Dedifferentiated amniotic fluid mesenchymal stem cell (primary cell): ENCODE data around the gene VPS13C.
"Not testable (repeated sequence)": the region's sequence is repeated elsewhere in the genome, so short reads cannot be mapped to it uniquely, and the experiment has no call there.

Experiments
- DNase-seq: peaks from one replicate; pipeline ENCODE4 v3.0.0-alpha.2; 2016; ENCODE audit errors: extremely low spot score

VPS13C gene

GRCh38 chr15:62069551-62069950 lies 9.3 kb upstream of the VPS13C start:
- DNase-seq = no peak

DNA sequence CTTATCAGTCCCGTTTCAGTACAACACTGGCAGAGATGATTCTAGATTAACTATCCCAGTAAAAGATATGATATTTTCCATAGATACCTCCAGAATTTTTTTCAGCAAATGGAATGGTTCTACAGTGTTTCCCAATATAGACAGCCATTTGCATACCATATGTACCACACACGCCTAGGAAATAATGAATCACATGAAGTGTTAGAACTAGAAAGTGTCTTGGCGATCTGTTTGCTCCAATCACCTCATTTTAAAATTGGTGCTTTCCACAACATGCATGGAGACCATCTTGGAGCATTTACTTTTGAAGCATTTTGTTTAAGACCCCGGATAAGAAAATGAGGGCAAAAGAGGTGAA lies 8.5 kb upstream of the VPS13C start:
- DNase-seq = no peak

DNA sequence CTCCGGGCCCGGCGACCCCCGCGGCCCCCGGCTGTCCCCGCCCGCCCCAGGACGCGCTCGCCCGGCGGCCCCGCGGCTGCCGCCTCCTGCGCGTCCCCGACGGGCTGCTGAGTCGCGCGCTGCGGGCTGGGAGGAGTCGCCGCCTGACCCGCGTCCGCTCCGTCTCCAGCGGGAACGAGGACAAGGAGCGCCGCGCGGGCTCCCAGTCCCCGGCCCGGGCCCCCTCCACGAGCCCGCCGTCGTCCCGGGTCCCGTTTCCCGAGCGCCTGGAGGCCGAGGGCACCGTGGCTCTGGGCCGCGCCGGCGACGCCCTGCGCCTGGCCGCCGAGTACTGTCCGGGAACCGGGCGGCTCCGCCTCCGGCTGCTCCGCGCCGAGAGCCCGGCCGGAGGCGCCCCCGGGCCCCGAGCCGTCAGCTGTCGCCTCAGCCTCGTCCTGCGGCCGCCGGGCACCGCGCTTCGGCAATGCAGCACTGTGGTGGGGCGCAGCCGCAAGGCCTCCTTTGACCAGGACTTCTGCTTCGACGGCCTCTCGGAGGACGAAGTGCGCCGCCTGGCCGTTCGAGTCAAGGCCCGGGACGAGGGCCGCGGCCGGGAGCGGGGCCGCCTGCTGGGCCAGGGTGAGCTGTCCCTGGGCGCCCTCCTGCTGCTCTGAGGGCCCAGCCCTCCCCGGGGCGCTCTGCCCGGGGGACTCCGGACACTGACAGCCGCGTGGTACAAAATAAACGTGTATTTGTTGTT lies 8.0 kb upstream of the VPS13C start:
- DNase-seq = no peak

- DNase-seq = no peak
Measured at GRCh38 chr15:62067448-62068044, 7.3 kb upstream of the VPS13C start.

DNA sequence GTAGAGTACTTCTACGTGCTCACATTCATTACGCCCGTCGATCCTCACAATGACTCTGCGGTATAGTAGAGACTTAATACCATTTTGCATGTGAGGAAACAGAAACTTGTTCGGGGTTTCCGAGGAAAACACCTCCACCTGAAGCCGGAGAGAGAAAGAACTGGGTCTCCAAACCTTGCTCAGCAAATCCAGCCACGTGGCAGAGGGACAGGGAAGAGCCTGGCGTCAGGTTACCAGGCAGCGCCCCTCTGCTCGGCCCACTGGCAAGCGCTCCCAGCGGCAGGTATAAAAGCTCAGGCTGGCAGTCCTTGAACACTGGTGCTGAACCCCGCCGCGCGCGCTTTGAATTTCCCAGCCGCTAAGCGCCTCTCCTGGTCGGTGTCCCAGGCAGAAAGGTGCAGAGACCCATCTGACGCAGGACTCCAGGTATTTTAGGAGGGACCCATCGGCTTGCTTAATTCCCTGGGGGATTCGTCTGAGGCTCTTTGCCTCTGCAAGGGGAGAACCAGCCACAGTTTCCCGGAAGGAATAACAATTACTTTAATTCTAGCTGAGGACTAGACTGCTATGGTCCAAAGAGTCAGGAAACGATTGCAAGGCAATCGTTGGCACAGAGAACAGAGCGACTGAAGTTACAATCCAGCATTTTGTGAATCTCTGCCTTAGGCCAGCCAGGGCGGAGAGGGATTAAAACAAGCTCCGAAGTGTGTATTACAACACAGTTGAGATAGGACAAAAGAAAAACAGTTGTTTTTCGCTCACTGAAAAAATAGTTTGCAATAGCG lies 6.6 kb upstream of the VPS13C start, which contains the start of gene C2CD4A:
Gene C2CD4A, plus strand, starts transcription at position 315 of the 785 bp plus-strand sequence. CDS start 637 bp downstream, outside the sequence.
- no peak for DNase-seq

DNA sequence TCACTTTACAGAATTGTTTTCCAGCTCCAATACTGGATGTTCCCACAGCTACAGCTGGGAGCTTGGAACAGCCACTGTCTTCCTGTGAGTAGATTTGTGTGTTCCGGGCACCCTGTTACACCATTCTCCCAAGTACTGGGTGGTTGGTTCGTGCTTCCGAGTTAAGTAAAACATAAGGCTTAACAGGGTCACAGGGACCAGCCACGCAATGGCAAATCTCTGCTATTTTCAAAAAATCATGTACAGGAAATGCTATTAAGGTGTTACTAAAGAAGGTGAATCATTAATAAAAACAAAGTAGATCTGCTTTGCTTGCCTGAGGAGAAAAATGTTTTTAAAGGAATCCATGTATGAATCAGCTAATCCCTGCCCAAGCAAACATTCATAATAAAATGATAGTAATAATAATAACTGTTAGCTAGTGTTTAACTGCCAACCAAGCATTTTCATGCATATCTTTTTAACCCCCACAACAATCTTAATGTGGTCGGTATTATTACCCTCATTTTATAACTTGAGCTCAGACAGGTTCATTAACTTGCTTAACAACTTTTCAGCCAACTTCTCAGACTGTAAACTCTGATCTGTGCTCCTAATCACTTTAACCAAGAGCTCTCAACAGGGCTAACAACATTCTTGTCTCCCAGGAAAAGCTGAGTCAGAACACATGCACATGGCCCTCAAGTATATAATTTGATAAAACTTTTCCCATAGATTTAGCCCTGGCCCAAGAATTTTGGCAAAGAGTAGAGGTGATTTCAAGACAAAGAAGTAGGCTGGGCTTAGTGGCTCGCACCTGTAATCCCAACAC lies 3.8 kb upstream of the VPS13C start:
- no peak for DNase-seq

- no peak for DNase-seq
Measured at GRCh38 chr15:62060896-62061280, 641 bp upstream of the VPS13C start.

DNA sequence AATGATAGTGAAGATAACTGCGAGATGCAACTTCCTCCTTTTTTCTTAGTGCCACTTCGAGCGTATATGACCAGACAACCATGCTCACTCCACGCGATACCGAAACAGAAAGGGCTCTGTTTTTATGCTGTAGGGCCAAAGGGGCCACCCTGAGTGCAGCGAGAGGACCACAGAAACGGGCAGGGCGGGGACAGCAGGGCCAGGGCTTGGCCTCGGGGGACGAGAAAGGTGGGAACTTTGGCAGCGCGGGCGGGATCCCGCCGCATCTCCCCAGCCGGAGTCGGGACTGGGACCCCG lies 483 bp downstream of the VPS13C start:
- peak; percentile 49 for DNase-seq

DNA sequence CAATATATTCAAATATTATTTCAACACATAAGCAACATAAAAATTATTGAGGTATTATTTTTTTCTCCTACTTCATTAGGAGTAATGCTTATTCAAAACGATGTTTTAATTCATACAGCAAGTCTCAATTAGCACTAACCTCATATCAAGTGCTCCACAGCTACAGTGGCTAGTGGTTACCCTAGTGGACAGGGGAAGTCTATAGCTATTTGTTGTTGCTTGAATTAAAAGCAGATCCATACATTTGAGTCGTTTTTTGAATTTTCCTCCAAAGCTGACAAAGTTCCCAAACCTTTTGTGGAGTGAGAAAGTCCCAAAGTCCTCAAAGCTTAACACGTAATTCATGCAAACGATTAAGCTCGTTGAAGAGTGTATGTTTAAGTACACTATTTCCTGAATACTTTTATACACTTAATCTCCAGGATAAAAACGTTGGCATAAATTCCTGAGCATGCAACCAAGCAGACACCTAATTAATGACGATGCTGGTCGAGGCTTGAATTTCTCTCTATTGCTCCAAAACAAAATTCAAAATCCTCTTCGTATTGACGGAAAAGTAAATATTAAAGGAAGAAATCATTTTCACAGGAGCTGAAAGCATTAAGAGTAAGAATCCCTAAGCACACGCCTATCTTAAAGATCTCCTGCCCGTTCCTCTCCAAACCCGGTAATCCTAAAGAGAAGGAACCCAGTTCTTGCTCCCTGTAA lies 985 bp downstream of the VPS13C start:
- DNase-seq = no peak

DNA sequence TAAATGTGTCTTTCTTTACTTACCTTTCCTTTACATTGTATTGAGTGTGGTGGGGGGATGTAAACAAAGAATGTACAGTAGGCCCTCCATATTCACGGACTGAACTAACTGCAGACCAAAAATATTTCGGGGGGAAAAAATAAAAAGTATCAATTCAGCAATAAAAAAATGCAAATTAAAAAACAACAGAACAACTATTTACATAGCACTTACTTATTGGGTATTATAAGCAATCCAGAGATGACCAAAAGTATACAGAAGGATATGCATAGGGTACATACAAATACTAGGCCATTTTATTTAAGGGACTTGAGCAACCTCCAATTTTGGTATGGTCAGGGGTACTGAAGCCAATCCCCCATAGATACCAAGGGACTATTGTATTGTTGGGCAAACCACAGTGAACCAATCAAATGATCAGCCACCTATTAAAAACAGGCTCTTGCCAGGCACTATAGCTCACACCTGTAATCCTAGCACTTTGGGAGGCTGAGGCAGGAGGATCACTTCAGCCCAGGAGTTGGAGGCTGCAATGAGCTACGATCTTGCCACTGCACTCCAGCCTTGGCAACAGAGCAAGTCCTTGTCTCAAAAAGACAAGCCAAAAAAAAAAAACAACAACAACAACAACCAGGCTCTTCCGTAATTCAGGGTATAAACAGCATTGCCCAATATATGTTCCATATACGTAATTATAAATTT lies 1.8 kb downstream of the VPS13C start:
- no peak for DNase-seq

GRCh38 chr15:62057341-62057980 lies 2.8 kb downstream of the VPS13C start:
- no peak for DNase-seq

DNA sequence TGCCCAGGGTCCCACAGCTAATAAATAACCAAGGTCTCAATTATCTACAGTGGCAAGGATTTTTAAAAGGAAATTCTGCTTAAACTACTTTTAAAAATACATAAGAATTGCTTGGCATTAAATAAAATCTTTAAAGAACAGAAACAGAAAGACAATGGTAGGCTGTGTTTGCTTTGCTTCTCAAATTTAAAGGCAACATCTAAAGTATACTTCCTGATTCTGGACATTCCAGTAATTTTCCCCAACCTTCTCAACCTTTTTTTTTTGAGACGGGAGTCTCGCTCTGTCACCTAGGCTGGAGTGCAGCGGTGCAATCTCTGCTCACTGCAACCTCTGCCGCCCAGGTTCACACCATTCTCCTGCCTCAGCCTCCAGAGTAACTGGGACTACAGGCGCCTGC lies 5.3 kb downstream of the VPS13C start:
- DNase-seq = no peak

GRCh38 chr15:62053439-62054085 lies 6.7 kb downstream of the VPS13C start:
- no peak for DNase-seq

GRCh38 chr15:62052713-62053112 lies 7.5 kb downstream of the VPS13C start:
- DNase-seq = no peak

- no peak for DNase-seq
Measured at GRCh38 chr15:62051166-62051565, 9.1 kb downstream of the VPS13C start.

- no peak for DNase-seq
Measured at GRCh38 chr15:62050115-62050514, 10.1 kb downstream of the VPS13C start.

DNA sequence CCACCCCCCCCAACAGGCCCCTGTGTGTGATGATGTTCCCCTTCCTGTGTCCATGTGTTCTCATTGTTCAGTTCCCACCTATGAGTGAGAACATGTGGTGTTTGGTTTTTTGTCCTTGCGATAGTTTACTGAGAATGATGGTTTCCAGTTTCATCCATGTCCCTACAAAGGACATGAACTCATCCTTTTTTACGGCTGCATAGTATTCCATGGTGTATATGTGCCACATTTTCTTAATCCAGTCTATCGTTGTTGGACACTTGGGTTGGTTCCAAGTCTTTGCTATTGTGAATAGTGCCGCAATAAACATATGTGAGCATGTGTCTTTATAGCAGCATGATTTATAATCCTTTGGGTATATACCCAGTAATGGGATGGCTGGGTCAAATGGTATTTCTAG lies 12.0 kb downstream of the VPS13C start:
- not testable (repeated sequence) for DNase-seq

- DNase-seq = no peak
Measured at GRCh38 chr15:62047282-62047827, 12.9 kb downstream of the VPS13C start.

GRCh38 chr15:62046078-62046743 lies 14.0 kb downstream of the VPS13C start:
- DNase-seq = no peak
